ENCODE measurements around the gene DNAJB12. TPM values are rescaled to one million over a fixed set of nuclear protein-coding genes. Genes with fewer than 3 reads are reported as not detected.
"Not testable (repeated sequence)": the region's sequence is repeated elsewhere in the genome, so short reads cannot be mapped to it uniquely, and the experiment has no call there.

The DNAJB12 gene
- total RNA-seq, 2 experiments from 2014 or later = 18.9 to 19.8 TPM

DNA sequence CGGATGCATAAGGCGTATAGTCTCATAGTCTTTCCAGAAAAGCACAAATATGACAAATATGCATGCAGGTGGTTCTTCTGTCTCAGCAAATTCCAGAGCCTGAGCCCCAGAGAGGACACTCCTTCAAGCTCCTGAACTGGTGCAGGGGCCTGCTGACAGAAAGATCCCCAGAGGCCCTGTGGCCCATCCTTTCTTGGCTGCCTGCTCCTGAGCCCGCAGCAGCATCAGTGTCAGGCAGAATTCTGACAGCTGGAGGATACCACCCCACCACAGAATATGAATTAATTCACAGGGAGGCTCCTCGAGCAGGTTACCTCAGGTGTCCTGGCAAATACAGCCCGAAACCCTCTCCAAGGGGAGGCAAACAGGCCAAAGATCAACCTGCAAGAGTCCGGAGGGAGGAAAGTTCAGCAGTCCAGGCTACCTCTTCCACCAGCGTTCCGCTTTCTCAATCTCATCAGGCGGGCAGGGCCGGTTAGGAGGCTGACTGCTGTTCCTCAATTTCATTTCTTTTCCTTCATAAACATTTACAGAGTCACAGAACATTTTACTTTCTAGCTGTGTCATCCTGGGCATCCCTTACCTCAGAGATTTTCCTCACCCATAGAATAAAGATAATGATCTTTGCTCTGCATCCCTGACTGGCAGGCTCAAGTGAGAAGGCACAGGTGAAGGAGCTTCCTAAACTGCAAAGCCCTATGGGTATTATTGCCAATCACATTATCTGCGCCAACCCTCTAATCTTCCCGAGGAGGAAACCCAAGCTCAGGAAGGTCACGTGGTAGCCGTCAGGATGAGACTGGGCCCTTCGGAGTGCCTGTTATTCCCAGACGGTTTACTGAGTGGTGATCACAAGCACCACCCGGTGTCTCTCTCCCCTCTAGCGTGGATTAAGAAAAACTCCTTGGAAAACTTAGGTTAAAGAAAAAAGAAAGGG is 1.4 kb downstream of the DNAJB12 start:
- intact Hi-C loops (cut with micrococcal nuclease) = no loop called here
- CTCF ChIA-PET = interaction anchor here (0.6 to 1.4 kb wide), 5 partner anchors 10 to 457 kb away, joined by 3 to 5 read pairs (median 4); no protein-coding TSS in a partner anchor
- Mint-ChIP-seq H3K4me1 (ENCODE audit: low read depth) (peaks cover 41% of the 10 kb centered on the region), H3K4me3 (peak overlapping the region; percentile 97), H3K9me3 (no peaks in the 10 kb centered on the region), H3K27ac (no peak overlapping the region), H3K36me3 (peaks cover 11% of the 10 kb centered on the region), H3K27me3 (no peaks in the 10 kb centered on the region)
- POLR2A ChIA-PET = interaction anchor here (0.8 kb wide), 1 partner anchor 12 kb away, joined by 5 read pairs; no protein-coding TSS in a partner anchor
- DNase-seq = no peak

DNA sequence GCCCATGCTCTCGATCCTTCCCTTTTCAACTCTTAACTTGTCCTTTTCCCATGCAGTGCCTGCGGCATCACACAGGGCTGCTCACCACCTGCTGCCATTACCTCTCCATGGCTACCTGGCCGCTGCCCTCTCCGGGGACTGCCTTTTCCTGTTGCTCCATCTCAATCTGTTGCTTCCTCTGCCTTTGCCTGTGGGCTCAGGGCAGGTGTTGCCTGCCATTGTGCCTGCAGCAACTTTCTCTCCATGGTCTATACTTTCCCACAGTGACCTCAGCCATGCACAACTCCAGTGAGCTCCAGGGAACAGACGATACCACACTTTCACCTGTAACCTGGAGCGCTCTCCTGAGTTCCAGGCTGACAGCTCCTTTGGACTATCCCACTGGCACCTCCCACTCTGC is 3.2 kb downstream of the DNAJB12 start:
- POLR2A ChIA-PET = interaction anchor here (1.5 kb wide), 1 partner anchor 15 kb away, joined by 4 read pairs; no protein-coding TSS in a partner anchor
- Mint-ChIP-seq H3K9me3 (no peaks in the 10 kb centered on the region), H3K4me3 (no peak overlapping the region), H3K36me3 (peaks cover 11% of the 10 kb centered on the region), H3K4me1 (ENCODE audit: low read depth) (peaks cover 41% of the 10 kb centered on the region), H3K27me3 (no peaks in the 10 kb centered on the region), H3K27ac (no peak overlapping the region)
- CTCF ChIA-PET = interaction anchor here (0.6 to 1.4 kb wide), 3 partner anchors 14 to 104 kb away, joined by 3 to 5 read pairs (median 3); no protein-coding TSS in a partner anchor
- intact Hi-C loops (cut with micrococcal nuclease) = no loop called here
- DNase-seq = no peak

- no peak for DNase-seq
- ChIA-PET CTCF (interaction anchor here (0.9 to 3.0 kb wide), 5 partner anchors 10 to 301 kb away, joined by 3 to 14 read pairs (median 5); no protein-coding TSS in a partner anchor), POLR2A (interaction anchor here (1.1 to 1.2 kb wide), 2 partner anchors 29 to 453 kb away, joined by 3 read pairs; no protein-coding TSS in a partner anchor)
- Mint-ChIP-seq H3K4me1 (ENCODE audit: low read depth) (peaks cover 42% of the 10 kb centered on the region), H3K27me3 (no peaks in the 10 kb centered on the region), H3K4me3 (no peak overlapping the region), H3K9me3 (no peaks in the 10 kb centered on the region), H3K27ac (no peak overlapping the region), H3K36me3 (peaks cover 11% of the 10 kb centered on the region)
- intact Hi-C loops (cut with micrococcal nuclease) = no loop called here
Measured at GRCh38 chr10:72349438-72349837, 5.3 kb downstream of the DNAJB12 start.

GRCh38 chr10:72348282-72348681 is 6.4 kb downstream of the DNAJB12 start:
- H3K9me3 Mint-ChIP-seq = no peaks in the 10 kb centered on the region
- H3K4me3 Mint-ChIP-seq = no peak overlapping the region
- no peak overlapping the region for H3K27ac Mint-ChIP-seq
- DNase-seq = no peak
- peaks cover 8% of the 10 kb centered on the region for H3K36me3 Mint-ChIP-seq
- H3K27me3 Mint-ChIP-seq = no peaks in the 10 kb centered on the region
- CTCF ChIA-PET = interaction anchor here (1.7 to 3.0 kb wide), 2 partner anchors 11 to 17 kb away, joined by 4 to 14 read pairs; no protein-coding TSS in a partner anchor
- intact Hi-C loops (cut with micrococcal nuclease) = no loop called here
- H3K4me1 Mint-ChIP-seq (ENCODE audit: low read depth) = peaks cover 38% of the 10 kb centered on the region
- POLR2A ChIA-PET = interaction anchor here (1.1 kb wide), 1 partner anchor 452 kb away, joined by 3 read pairs; no protein-coding TSS in a partner anchor

DNA sequence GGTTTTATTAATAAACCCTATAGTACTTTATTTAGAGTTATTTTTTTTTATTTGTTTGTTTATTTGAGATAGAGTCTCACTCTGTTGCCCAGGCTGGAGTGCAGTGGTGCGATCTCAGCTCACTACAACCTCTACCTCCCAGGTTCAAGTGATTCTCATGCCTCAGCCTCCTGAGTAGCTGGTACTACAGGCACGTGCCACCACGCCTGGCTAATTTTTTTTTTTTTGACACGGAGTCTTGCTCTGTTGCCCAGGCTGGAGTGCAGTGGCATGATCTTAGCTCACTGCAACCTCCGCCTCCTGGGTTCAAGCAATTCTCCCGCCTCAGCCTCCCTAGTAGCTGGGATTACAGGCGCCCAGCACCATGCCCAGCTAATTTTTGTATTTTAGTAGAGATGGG is 8.6 kb downstream of the DNAJB12 start:
- H3K27me3 Mint-ChIP-seq, CTCF ChIA-PET: not testable (repeated sequence)

DNA sequence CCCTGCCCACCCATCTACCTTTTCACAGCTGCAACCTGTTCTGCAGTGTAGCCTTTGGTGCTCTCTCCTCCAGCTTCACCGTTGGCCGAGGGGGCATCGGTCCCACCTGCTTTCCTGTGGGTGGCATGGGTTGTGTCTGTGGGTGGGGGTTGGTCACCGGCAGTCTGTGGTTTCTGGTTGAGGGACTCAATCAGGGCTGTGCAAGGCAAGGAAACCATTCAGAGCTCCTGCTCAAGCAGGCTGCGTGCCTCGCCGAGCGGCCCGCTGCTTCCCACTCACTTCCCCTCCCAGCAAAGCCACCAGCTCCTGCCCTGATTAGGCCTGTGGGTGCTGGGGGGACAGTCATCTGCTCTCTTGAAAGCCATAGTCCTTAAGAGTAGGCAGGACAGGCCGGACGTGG is 9.8 kb downstream of the DNAJB12 start:
- peaks cover 26% of the 10 kb centered on the region for H3K4me1 Mint-ChIP-seq (ENCODE audit: low read depth)
- H3K36me3 Mint-ChIP-seq = peaks cover 8% of the 10 kb centered on the region
- H3K27ac Mint-ChIP-seq = peak overlapping the region; percentile 54
- ChIA-PET CTCF (interaction anchor here (0.6 to 4.7 kb wide), 4 partner anchors 70 to 821 kb away, joined by 3 to 39 read pairs (median 4); no protein-coding TSS in a partner anchor), POLR2A (interaction anchor here (0.6 to 1.3 kb wide), 5 partner anchors 11 to 375 kb away, joined by 3 to 5 read pairs (median 3); no protein-coding TSS in a partner anchor)
- intact Hi-C loops (cut with micrococcal nuclease) = no loop called here
- no peaks in the 10 kb centered on the region for H3K9me3 Mint-ChIP-seq
- DNase-seq = peak; percentile 67
- H3K4me3 Mint-ChIP-seq = no peak overlapping the region
- H3K27me3 Mint-ChIP-seq = no peaks in the 10 kb centered on the region

More for the DNA sequence above, 8.6 kb downstream of the DNAJB12 start:
- H3K4me1 Mint-ChIP-seq (ENCODE audit: low read depth) = peaks cover 21% of the 10 kb centered on the region
- H3K4me3 Mint-ChIP-seq; H3K27ac Mint-ChIP-seq; DNase-seq; intact Hi-C loops (cut with micrococcal nuclease); H3K36me3 Mint-ChIP-seq; H3K9me3 Mint-ChIP-seq: not testable (repeated sequence)
- POLR2A ChIA-PET = interaction anchor here (0.6 kb wide), 1 partner anchor 408 kb away, joined by 5 read pairs; no protein-coding TSS in a partner anchor

DNA sequence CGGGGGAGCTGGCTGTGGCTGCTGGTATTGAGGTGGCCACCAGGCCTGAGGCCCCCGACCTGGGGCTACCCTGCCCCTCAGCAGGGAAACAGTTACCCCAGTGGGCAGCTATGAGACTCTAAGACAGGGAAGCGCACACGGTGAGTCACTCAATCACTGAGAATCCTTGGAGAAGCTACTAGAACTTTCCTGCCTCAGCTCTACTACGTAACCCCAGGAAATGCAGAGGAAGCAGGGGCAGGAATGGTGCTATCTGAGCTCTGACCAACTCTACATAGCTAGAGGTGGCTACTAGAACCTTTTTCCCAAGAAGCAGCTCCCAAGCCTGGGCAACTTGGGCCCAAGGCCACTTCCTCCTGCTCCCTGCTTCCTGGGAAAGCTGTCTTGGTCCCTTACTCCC is 11.8 kb downstream of the DNAJB12 start:
- intact Hi-C loops (cut with micrococcal nuclease) = no loop called here
- peaks cover 9% of the 10 kb centered on the region for H3K36me3 Mint-ChIP-seq
- peak overlapping the region; percentile 1 for H3K27ac Mint-ChIP-seq
- DNase-seq = no peak
- H3K4me3 Mint-ChIP-seq = no peak overlapping the region
- H3K9me3 Mint-ChIP-seq = no peaks in the 10 kb centered on the region
- H3K27me3 Mint-ChIP-seq = no peaks in the 10 kb centered on the region
- POLR2A ChIA-PET = interaction anchor here (1.3 kb wide), 1 partner anchor 16 kb away, joined by 4 read pairs; no protein-coding TSS in a partner anchor
- CTCF ChIA-PET = interaction anchor here (1.0 to 4.7 kb wide), 7 partner anchors 10 to 294 kb away, joined by 3 to 39 read pairs (median 3); partner anchors contain the start of gene DDIT4
- peaks cover 19% of the 10 kb centered on the region for H3K4me1 Mint-ChIP-seq (ENCODE audit: low read depth)

GRCh38 chr10:72340510-72341261 is 14.0 kb downstream of the DNAJB12 start:
- Mint-ChIP-seq H3K27ac (peak overlapping the region; percentile 33), H3K4me3 (no peak overlapping the region), H3K4me1 (ENCODE audit: low read depth) (peaks cover 36% of the 10 kb centered on the region), H3K27me3 (no peaks in the 10 kb centered on the region), H3K36me3 (peaks cover 16% of the 10 kb centered on the region), H3K9me3 (no peaks in the 10 kb centered on the region)
- ChIA-PET POLR2A (interaction anchor here (1.1 to 1.2 kb wide), 2 partner anchors 9 to 66 kb away, joined by 3 read pairs; no protein-coding TSS in a partner anchor), CTCF (interaction anchor here (0.7 to 7.8 kb wide), 23 partner anchors 9 to 444 kb away, joined by 3 to 87 read pairs (median 5); partner anchors contain the start of gene DDIT4)
- intact Hi-C loops (cut with micrococcal nuclease) = loop anchor here (1.0 to 2.0 kb wide), 3 partner anchors 208 to 444 kb away; no protein-coding TSS in a partner anchor
- peak; percentile 88 for DNase-seq

GRCh38 chr10:72338180-72338579 is 16.5 kb downstream of the DNAJB12 start:
- DNase-seq = no peak
- Mint-ChIP-seq H3K4me1 (ENCODE audit: low read depth) (peaks cover 51% of the 10 kb centered on the region), H3K9me3 (no peaks in the 10 kb centered on the region), H3K36me3 (peaks cover 20% of the 10 kb centered on the region), H3K4me3 (no peak overlapping the region), H3K27ac (no peak overlapping the region), H3K27me3 (no peaks in the 10 kb centered on the region)
- intact Hi-C loops (cut with micrococcal nuclease) = loop anchor here (10.0 kb wide), 2 partner anchors 373 to 613 kb away; partner anchors contain the start of gene CHST3
- ChIA-PET CTCF (interaction anchor here (0.6 to 8.9 kb wide), 27 partner anchors 10 to 1022 kb away, joined by 3 to 183 read pairs (median 7); partner anchors contain the start of genes ANAPC16, ASCC1, DDIT4 and DNAJB12), POLR2A (interaction anchor here (1.6 kb wide), 1 partner anchor 10 kb away, joined by 5 read pairs; no protein-coding TSS in a partner anchor)

- no peak for DNase-seq
- H3K27me3 Mint-ChIP-seq = no peaks in the 10 kb centered on the region
- peaks cover 20% of the 10 kb centered on the region for H3K36me3 Mint-ChIP-seq
- H3K27ac Mint-ChIP-seq = no peak overlapping the region
- H3K4me1 Mint-ChIP-seq (ENCODE audit: low read depth) = peaks cover 56% of the 10 kb centered on the region
- ChIA-PET CTCF (interaction anchor here (0.6 to 8.9 kb wide), 52 partner anchors 10 to 1022 kb away, joined by 3 to 183 read pairs (median 5); partner anchors contain the start of genes ANAPC16, ASCC1, DDIT4 and DNAJB12), POLR2A (interaction anchor here (0.6 to 12.2 kb wide), 4 partner anchors 10 to 96 kb away, joined by 4 to 240 read pairs (median 42); partner anchors contain the start of gene DDIT4)
- H3K4me3 Mint-ChIP-seq = no peak overlapping the region
- H3K9me3 Mint-ChIP-seq = no peaks in the 10 kb centered on the region
- intact Hi-C loops (cut with micrococcal nuclease) = loop anchor here (10.0 kb wide), 2 partner anchors 373 to 613 kb away; partner anchors contain the start of gene CHST3
Measured at GRCh38 chr10:72337722-72338121, 17.0 kb downstream of the DNAJB12 start.

All from activated CD4-positive, alpha-beta memory T cell treated with anti-CD3 and anti-CD28 coated beads for 36 hours (primary cell).